MM.1S (cell line): ENCODE measurements around the gene SLC4A7.

Source experiments
- DNase-seq: peaks from one replicate; pipeline ENCODE4 v3.0.0-alpha.2; 2015
- H2AFZ ChIP-seq: fragments of 300-600 bp; sonication (generic); 2 replicates; pipeline ENCODE4 v1.6.0; 2016; ENCODE audit warnings: antibody characterized with exemption, low read length
- H3F3A ChIP-seq: fragments of 300-600 bp; sonication (generic); 2 replicates; pipeline ENCODE4 v1.6.1; 2016; ENCODE audit warnings: mild to moderate bottlenecking, antibody characterized with exemption, low read length, moderate library complexity, mixed read lengths; ENCODE audit not compliant: insufficient read depth
- H3K27ac ChIP-seq: fragments of 300-600 bp; sonication (generic); 2 replicates; pipeline ENCODE4 v1.5.1; 2016; ENCODE audit warnings: mild to moderate bottlenecking, low read length
- H3K27me3 ChIP-seq: fragments of 300-600 bp; sonication (generic); replicated peaks from 2 replicates; pipeline ENCODE4 v1.6.0; 2016; ENCODE audit warnings: low read length; ENCODE audit not compliant: insufficient read depth
- H3K36me3 ChIP-seq: fragments of 300-600 bp; sonication (generic); replicated peaks from 2 replicates; pipeline ENCODE4 v1.6.1; 2016; ENCODE audit warnings: mild to moderate bottlenecking, low read length, mixed read lengths; ENCODE audit not compliant: insufficient read depth
- H3K4me1 ChIP-seq: fragments of 300-600 bp; sonication (generic); 2 replicates; pipeline ENCODE4 v1.6.1; 2016; ENCODE audit warnings: low read length, mixed read lengths
- H3K4me2 ChIP-seq: fragments of 300-600 bp; sonication (generic); 2 replicates; pipeline ENCODE4 v1.6.0; 2016; ENCODE audit warnings: low read depth, low read length
- H3K4me3 ChIP-seq: fragments of 300-600 bp; sonication (generic); 2 replicates; pipeline ENCODE4 v1.5.1; 2016; ENCODE audit warnings: low read length, mixed read lengths
- H3K79me2 ChIP-seq: fragments of 300-600 bp; sonication (generic); 2 replicates; pipeline ENCODE4 v1.6.1; 2016; ENCODE audit warnings: mixed run types, low read length, mixed read lengths
- H3K9ac ChIP-seq: fragments of 300-600 bp; sonication (generic); 2 replicates; pipeline ENCODE4 v1.6.1; 2016; ENCODE audit warnings: low read length, mixed read lengths
- H3K9me2 ChIP-seq: fragments of 300-600 bp; sonication (generic); replicated peaks from 2 replicates; pipeline ENCODE4 v1.6.1; 2016; ENCODE audit warnings: mild to moderate bottlenecking, low read length, mixed read lengths; ENCODE audit not compliant: insufficient read depth
- H3K9me3 ChIP-seq: fragments of 300-600 bp; sonication (generic); replicated peaks from 2 replicates; pipeline ENCODE4 v1.6.1; 2016; ENCODE audit warnings: mild to moderate bottlenecking, low read length, mixed read lengths; ENCODE audit not compliant: insufficient read depth
- H4K20me1 ChIP-seq: fragments of 300-600 bp; sonication (generic); 2 replicates; pipeline ENCODE4 v1.6.1; 2016; ENCODE audit warnings: mild to moderate bottlenecking, low read length, moderate library complexity, mixed read lengths; ENCODE audit not compliant: insufficient read depth
- EZH2 ChIP-seq: fragments of 300-600 bp; sonication (generic); optimal IDR thresholded peaks from 2 replicates; pipeline ENCODE3; 2017; ENCODE audit warnings: low read depth, mild to moderate bottlenecking, antibody characterized with exemption, low read length, mixed read lengths
- EZH2phosphoT487 ChIP-seq: fragments of 300-600 bp; sonication (generic); IDR thresholded peaks from 2 replicates; pipeline ENCODE4 v1.6.1; 2018; ENCODE audit warnings: antibody characterized with exemption, low read length
- TF ChIP-seq, protein P1 (sequence below): fragments of 300-600 bp; sonication (generic); IDR thresholded peaks from 2 replicates; pipeline ENCODE4 v1.5.1; 2016; ENCODE audit warnings: antibody characterized with exemption, low read length, mixed read lengths

SLC4A7 gene

GRCh38 chr3:27467545-27467944, 16.6 kb downstream of the SLC4A7 start:
- Histone ChIP-seq H3K4me2 (no peak overlapping the region), H3F3A (no peaks in the 10 kb centered on the region), H2AFZ (no peak overlapping the region), H4K20me1 (no peaks in the 10 kb centered on the region), H3K9ac (no peak overlapping the region), H3K4me3 (no peak overlapping the region), H3K27ac (no peak overlapping the region), H3K27me3 (no peaks in the 10 kb centered on the region), H3K79me2 (peaks cover 4% of the 10 kb centered on the region; the same call in 1 of the 2 replicates), H3K9me3 (no peaks in the 10 kb centered on the region), H3K36me3 (no peaks in the 10 kb centered on the region), H3K9me2 (no peaks in the 10 kb centered on the region), H3K4me1 (no peaks in the 10 kb centered on the region)
- no peak for TF ChIP-seq EZH2phosphoT487
- TF ChIP-seq, protein P1, sequence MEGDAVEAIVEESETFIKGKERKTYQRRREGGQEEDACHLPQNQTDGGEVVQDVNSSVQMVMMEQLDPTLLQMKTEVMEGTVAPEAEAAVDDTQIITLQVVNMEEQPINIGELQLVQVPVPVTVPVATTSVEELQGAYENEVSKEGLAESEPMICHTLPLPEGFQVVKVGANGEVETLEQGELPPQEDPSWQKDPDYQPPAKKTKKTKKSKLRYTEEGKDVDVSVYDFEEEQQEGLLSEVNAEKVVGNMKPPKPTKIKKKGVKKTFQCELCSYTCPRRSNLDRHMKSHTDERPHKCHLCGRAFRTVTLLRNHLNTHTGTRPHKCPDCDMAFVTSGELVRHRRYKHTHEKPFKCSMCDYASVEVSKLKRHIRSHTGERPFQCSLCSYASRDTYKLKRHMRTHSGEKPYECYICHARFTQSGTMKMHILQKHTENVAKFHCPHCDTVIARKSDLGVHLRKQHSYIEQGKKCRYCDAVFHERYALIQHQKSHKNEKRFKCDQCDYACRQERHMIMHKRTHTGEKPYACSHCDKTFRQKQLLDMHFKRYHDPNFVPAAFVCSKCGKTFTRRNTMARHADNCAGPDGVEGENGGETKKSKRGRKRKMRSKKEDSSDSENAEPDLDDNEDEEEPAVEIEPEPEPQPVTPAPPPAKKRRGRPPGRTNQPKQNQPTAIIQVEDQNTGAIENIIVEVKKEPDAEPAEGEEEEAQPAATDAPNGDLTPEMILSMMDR = peak; percentile 48
- peak; percentile 53 for DNase-seq

GRCh38 chr3:27464646-27465045, 19.5 kb downstream of the SLC4A7 start:
- Histone ChIP-seq H3K27ac (no peak overlapping the region), H3K27me3 (no peaks in the 10 kb centered on the region), H2AFZ (no peak overlapping the region), H3K4me2 (no peak overlapping the region), H3K4me1 (no peaks in the 10 kb centered on the region), H3K9me3 (no peaks in the 10 kb centered on the region), H4K20me1 (no peaks in the 10 kb centered on the region), H3K79me2 (peaks cover 4% of the 10 kb centered on the region; the same call in 1 of the 2 replicates), H3K9me2 (no peaks in the 10 kb centered on the region), H3K4me3 (no peak overlapping the region), H3K36me3 (no peaks in the 10 kb centered on the region), H3K9ac (no peak overlapping the region), H3F3A (no peaks in the 10 kb centered on the region)
- TF ChIP-seq, protein P1 = no peak
- no peak for TF ChIP-seq EZH2
- no peak for DNase-seq

GRCh38 chr3:27462228-27462627, 22.0 kb downstream of the SLC4A7 start:
- Histone ChIP-seq H3K4me1 (no peaks in the 10 kb centered on the region), H4K20me1 (no peaks in the 10 kb centered on the region), H3K9me2 (no peaks in the 10 kb centered on the region), H3K27ac (no peak overlapping the region), H3K9ac (no peak overlapping the region), H3K4me3 (no peak overlapping the region), H3K27me3 (no peaks in the 10 kb centered on the region), H2AFZ (no peak overlapping the region), H3F3A (no peaks in the 10 kb centered on the region), H3K36me3 (no peaks in the 10 kb centered on the region), H3K79me2 (peaks cover 4% of the 10 kb centered on the region; the same call in 1 of the 2 replicates), H3K9me3 (no peaks in the 10 kb centered on the region), H3K4me2 (no peak overlapping the region)
- TF ChIP-seq EZH2phosphoT487 (no peak), EZH2 (no peak)
- TF ChIP-seq, protein P1 = no peak
- DNase-seq = no peak

DNA sequence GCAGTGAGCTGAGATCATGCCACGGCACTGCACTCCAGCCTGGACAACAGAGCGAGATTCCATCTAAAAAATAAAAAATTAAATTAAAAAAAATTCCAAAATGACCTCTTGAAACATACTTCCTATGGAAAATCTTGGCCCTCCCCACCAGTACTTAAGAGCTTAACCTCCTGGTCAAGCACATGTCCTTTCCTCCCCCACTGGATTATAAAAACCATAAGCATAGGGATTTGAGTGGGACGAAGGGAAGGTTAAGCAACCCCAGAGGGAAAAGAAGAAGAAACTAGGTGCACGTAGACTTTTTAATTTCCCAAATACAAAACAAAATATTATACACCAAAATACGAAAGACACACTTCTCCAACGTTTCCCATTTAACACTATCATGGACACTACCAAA, 25.3 kb downstream of the SLC4A7 start:
- TF ChIP-seq, protein P1 = no peak
- TF ChIP-seq EZH2 (no peak), EZH2phosphoT487 (no peak)
- no peak for DNase-seq
- H2AFZ ChIP-seq = no peak overlapping the region
- no peaks in the 10 kb centered on the region for H3F3A ChIP-seq
- H4K20me1 ChIP-seq = no peaks in the 10 kb centered on the region
- no peaks in the 10 kb centered on the region for H3K9me3 ChIP-seq
- no peaks in the 10 kb centered on the region for H3K27me3 ChIP-seq
- H3K4me3 ChIP-seq = no peak overlapping the region
- no peaks in the 10 kb centered on the region for H3K9me2 ChIP-seq
- H3K4me2 ChIP-seq = no peak overlapping the region
- H3K4me1 ChIP-seq = no peaks in the 10 kb centered on the region
- H3K27ac ChIP-seq = no peak overlapping the region
- H3K79me2 ChIP-seq = peaks cover 3% of the 10 kb centered on the region; the same call in 1 of the 2 replicates
- H3K9ac ChIP-seq = no peak overlapping the region
- no peaks in the 10 kb centered on the region for H3K36me3 ChIP-seq
